HEK293 (cell line): ENCODE results near the gene PPP2R3C.
"Not testable (repeated sequence)": the region's sequence is repeated elsewhere in the genome, so short reads cannot be mapped to it uniquely, and the experiment has no call there.

Experiments used
- CTCF ChIA-PET: fragments of 350-600 bp; formaldehyde crosslinking; extraction: SDS; loops from one replicate; lab custom pipeline; 2021; ENCODE audit warnings: antibody characterized with exemption; lab: Yijun Ruan, JAX
- POLR2A ChIA-PET: fragments of 300-600 bp; formaldehyde crosslinking; extraction: SDS; loops from one replicate; lab custom pipeline; 2020; ENCODE audit warnings: antibody characterized with exemption, inconsistent platforms; lab: Yijun Ruan, JAX
- H3K27ac ChIP-seq: fragments of 200-500 bp; sonication (Bioruptor generic); 2 replicates; pipeline ENCODE4 v1.5.1; 2014; ENCODE audit warnings: low read depth, low read length, control low read depth, inconsistent platforms; ENCODE audit errors: extremely low read depth
- H3K36me3 ChIP-seq, 2 experiments: fragments of 200-500 bp in 1 of 2; sonication (Bioruptor generic) in 1 of 2; 1 replicate in 1 of 2; 2 replicates in 1 of 2; pipeline ENCODE4 v1.5.1; 2014 to 2017; ENCODE audit warnings: inconsistent platforms in 2 of 2, low read length in 2 of 2; ENCODE audit not compliant: control insufficient read depth in 2 of 2, insufficient read depth in 1 of 2
- H3K4me1 ChIP-seq: fragments of 200-500 bp; sonication (Bioruptor generic); 2 replicates; pipeline ENCODE4 v1.5.1; 2014; ENCODE audit warnings: mild to moderate bottlenecking, low read length, inconsistent platforms; ENCODE audit not compliant: control insufficient read depth, insufficient read depth
- H3K4me3 ChIP-seq: 2 replicates; pipeline ENCODE4 v1.5.1; 2011; ENCODE audit warnings: low read depth, mild to moderate bottlenecking, control low read depth, low read length, moderate library complexity
- H3K9me3 ChIP-seq: fragments of 200-500 bp; sonication (Bioruptor generic); 2 replicates; pipeline ENCODE4 v1.5.1; 2014; ENCODE audit warnings: low read depth, low read length, inconsistent platforms; ENCODE audit not compliant: control insufficient read depth, insufficient read depth
- GLIS2 ChIP-seq: fragments of 450-650 bp; formaldehyde crosslinking; IDR thresholded peaks from 2 replicates; pipeline ENCODE4 v1.5.1; 2016; ENCODE audit warnings: missing biosample characterization, missing genetic modification characterization
- KLF1 ChIP-seq: fragments of 450-650 bp; formaldehyde crosslinking; IDR thresholded peaks from 2 replicates; pipeline ENCODE4 v1.5.1; 2016; ENCODE audit warnings: missing biosample characterization, missing genetic modification characterization
- SCRT2 ChIP-seq: fragments of 450-650 bp; formaldehyde crosslinking; IDR thresholded peaks from 2 replicates; pipeline ENCODE4 v1.5.1; 2016; ENCODE audit warnings: missing biosample characterization, missing genetic modification characterization
- SP3 ChIP-seq: fragments of 450-650 bp; formaldehyde crosslinking; IDR thresholded peaks from 2 replicates; pipeline ENCODE4 v1.5.1; 2016; ENCODE audit warnings: missing biosample characterization, missing genetic modification characterization
- WT1 ChIP-seq: fragments of 450-650 bp; formaldehyde crosslinking; IDR thresholded peaks from 2 replicates; pipeline ENCODE4 v1.5.1; 2016; ENCODE audit warnings: missing biosample characterization, missing genetic modification characterization
- ZBTB17 ChIP-seq: fragments of 450-650 bp; formaldehyde crosslinking; IDR thresholded peaks from 2 replicates; pipeline ENCODE4 v1.5.1; 2016; ENCODE audit warnings: missing biosample characterization, missing genetic modification characterization
- ZFP3 ChIP-seq: fragments of 450-650 bp; formaldehyde crosslinking; IDR thresholded peaks from 2 replicates; pipeline ENCODE4 v1.5.1; 2016; ENCODE audit warnings: low read depth, missing biosample characterization, missing genetic modification characterization
- ZNF132 ChIP-seq: fragments of 450-650 bp; formaldehyde crosslinking; IDR thresholded peaks from 2 replicates; pipeline ENCODE4 v1.5.1; 2017; ENCODE audit warnings: missing biosample characterization, missing genetic modification characterization, borderline replicate concordance
- ZNF133 ChIP-seq: fragments of 450-650 bp; formaldehyde crosslinking; IDR thresholded peaks from 2 replicates; pipeline ENCODE4 v1.5.1; 2016; ENCODE audit warnings: missing biosample characterization, missing genetic modification characterization
- ZNF16 ChIP-seq: fragments of 450-650 bp; formaldehyde crosslinking; IDR thresholded peaks from 2 replicates; pipeline ENCODE4 v1.5.1; 2016; ENCODE audit warnings: low read depth, missing biosample characterization, missing genetic modification characterization
- ZNF169 ChIP-seq: fragments of 450-650 bp; formaldehyde crosslinking; IDR thresholded peaks from 2 replicates; pipeline ENCODE4 v1.5.1; 2016; ENCODE audit warnings: missing biosample characterization, missing genetic modification characterization
- ZNF214 ChIP-seq: fragments of 450-650 bp; formaldehyde crosslinking; IDR thresholded peaks from 2 replicates; pipeline ENCODE4 v1.5.1; 2017; ENCODE audit warnings: missing biosample characterization, mild to moderate bottlenecking, missing genetic modification characterization, borderline replicate concordance
- ZNF223 ChIP-seq: fragments of 450-650 bp; formaldehyde crosslinking; IDR thresholded peaks from 2 replicates; pipeline ENCODE4 v1.5.1; 2016; ENCODE audit warnings: missing biosample characterization, missing genetic modification characterization
- ZNF473 ChIP-seq: fragments of 450-650 bp; formaldehyde crosslinking; IDR thresholded peaks from 2 replicates; pipeline ENCODE4 v1.5.1; 2017; ENCODE audit warnings: missing biosample characterization, missing genetic modification characterization
- ZNF549 ChIP-seq: fragments of 450-650 bp; IDR thresholded peaks from 2 replicates; pipeline ENCODE4 v1.5.1; 2018; ENCODE audit warnings: missing biosample characterization, missing genetic modification characterization, mild to moderate bottlenecking, inconsistent platforms, moderate library complexity
- ZNF561 ChIP-seq: fragments of 450-650 bp; IDR thresholded peaks from 2 replicates; pipeline ENCODE4 v1.5.1; 2018; ENCODE audit warnings: missing biosample characterization, missing genetic modification characterization, borderline replicate concordance
- ZNF623 ChIP-seq: fragments of 450-650 bp; formaldehyde crosslinking; IDR thresholded peaks from 2 replicates; pipeline ENCODE4 v1.5.1; 2016; ENCODE audit warnings: missing biosample characterization, missing genetic modification characterization
- ZNF624 ChIP-seq: fragments of 450-650 bp; formaldehyde crosslinking; IDR thresholded peaks from 2 replicates; pipeline ENCODE4 v1.5.1; 2017; ENCODE audit warnings: missing biosample characterization, missing genetic modification characterization
- ZNF654 ChIP-seq: fragments of 450-650 bp; formaldehyde crosslinking; IDR thresholded peaks from 2 replicates; pipeline ENCODE4 v1.5.1; 2016; ENCODE audit warnings: low read depth, missing biosample characterization, missing genetic modification characterization
- TF ChIP-seq, protein P1 (sequence below): fragments of 450-650 bp; formaldehyde crosslinking; conservative IDR thresholded peaks from 2 replicates; pipeline ENCODE4 v1.5.1; 2016; ENCODE audit warnings: low read depth, missing biosample characterization, missing genetic modification characterization
- TF ChIP-seq, protein P2 (sequence below): fragments of 450-650 bp; formaldehyde crosslinking; IDR thresholded peaks from 2 replicates; pipeline ENCODE4 v1.5.0; 2017; ENCODE audit warnings: missing biosample characterization, missing genetic modification characterization, borderline replicate concordance
- TF ChIP-seq, protein P3 (sequence below): fragments of 450-650 bp; formaldehyde crosslinking; IDR thresholded peaks from 2 replicates; pipeline ENCODE4 v1.5.1; 2016; ENCODE audit warnings: missing biosample characterization, missing genetic modification characterization
- TF ChIP-seq, protein P4 (sequence below): fragments of 450-650 bp; formaldehyde crosslinking; IDR thresholded peaks from 2 replicates; pipeline ENCODE4 v1.5.1; 2016; ENCODE audit warnings: missing biosample characterization, missing genetic modification characterization, low read depth
- TF ChIP-seq, protein P5 (sequence below): fragments of 450-650 bp; formaldehyde crosslinking; IDR thresholded peaks from 2 replicates; pipeline ENCODE4 v1.5.1; 2016; ENCODE audit warnings: missing biosample characterization, missing genetic modification characterization

The PPP2R3C gene

DNA sequence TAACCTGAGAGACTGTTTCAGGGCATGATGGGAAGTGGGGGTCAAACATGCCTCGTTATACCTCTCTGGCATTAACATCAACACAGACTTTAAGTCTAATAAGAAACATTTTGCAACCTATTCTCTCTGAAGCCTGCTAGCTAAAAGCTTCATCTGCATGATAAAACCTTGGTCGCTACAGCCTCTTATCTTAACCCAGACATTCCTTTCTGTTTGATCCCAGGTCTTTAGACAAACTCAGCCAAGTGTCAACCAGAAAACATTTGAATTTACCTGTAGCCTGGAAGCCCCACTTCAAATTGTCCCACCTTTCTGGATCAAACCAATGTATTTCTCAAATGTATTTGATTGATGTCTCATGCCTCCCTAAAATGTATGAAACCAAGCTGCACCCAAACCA, 9.1 kb downstream of the PPP2R3C start (continued):
- TF ChIP-seq, protein P1, sequence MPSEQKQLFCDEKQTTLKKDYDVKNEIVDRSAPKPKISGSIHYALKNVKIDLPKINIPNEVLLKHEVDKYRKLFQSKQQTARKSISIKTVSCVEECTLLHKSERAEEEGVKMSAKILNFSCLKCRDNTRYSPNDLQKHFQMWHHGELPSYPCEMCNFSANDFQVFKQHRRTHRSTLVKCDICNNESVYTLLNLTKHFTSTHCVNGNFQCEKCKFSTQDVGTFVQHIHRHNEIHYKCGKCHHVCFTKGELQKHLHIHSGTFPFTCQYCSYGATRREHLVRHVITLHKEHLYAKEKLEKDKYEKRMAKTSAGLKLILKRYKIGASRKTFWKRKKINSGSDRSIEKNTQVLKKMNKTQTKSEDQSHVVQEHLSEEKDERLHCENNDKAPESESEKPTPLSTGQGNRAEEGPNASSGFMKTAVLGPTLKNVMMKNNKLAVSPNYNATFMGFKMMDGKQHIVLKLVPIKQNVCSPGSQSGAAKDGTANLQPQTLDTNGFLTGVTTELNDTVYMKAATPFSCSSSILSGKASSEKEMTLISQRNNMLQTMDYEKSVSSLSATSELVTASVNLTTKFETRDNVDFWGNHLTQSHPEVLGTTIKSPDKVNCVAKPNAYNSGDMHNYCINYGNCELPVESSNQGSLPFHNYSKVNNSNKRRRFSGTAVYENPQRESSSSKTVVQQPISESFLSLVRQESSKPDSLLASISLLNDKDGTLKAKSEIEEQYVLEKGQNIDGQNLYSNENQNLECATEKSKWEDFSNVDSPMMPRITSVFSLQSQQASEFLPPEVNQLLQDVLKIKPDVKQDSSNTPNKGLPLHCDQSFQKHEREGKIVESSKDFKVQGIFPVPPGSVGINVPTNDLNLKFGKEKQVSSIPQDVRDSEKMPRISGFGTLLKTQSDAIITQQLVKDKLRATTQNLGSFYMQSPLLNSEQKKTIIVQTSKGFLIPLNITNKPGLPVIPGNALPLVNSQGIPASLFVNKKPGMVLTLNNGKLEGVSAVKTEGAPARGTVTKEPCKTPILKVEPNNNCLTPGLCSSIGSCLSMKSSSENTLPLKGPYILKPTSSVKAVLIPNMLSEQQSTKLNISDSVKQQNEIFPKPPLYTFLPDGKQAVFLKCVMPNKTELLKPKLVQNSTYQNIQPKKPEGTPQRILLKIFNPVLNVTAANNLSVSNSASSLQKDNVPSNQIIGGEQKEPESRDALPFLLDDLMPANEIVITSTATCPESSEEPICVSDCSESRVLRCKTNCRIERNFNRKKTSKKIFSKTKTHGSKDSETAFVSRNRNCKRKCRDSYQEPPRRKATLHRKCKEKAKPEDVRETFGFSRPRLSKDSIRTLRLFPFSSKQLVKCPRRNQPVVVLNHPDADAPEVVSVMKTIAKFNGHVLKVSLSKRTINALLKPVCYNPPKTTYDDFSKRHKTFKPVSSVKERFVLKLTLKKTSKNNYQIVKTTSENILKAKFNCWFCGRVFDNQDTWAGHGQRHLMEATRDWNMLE, result no peak
- TF ChIP-seq ZNF132 (no peak), ZNF169 (tag by site-specific recombination) (no peak)
- TF ChIP-seq, protein P2, sequence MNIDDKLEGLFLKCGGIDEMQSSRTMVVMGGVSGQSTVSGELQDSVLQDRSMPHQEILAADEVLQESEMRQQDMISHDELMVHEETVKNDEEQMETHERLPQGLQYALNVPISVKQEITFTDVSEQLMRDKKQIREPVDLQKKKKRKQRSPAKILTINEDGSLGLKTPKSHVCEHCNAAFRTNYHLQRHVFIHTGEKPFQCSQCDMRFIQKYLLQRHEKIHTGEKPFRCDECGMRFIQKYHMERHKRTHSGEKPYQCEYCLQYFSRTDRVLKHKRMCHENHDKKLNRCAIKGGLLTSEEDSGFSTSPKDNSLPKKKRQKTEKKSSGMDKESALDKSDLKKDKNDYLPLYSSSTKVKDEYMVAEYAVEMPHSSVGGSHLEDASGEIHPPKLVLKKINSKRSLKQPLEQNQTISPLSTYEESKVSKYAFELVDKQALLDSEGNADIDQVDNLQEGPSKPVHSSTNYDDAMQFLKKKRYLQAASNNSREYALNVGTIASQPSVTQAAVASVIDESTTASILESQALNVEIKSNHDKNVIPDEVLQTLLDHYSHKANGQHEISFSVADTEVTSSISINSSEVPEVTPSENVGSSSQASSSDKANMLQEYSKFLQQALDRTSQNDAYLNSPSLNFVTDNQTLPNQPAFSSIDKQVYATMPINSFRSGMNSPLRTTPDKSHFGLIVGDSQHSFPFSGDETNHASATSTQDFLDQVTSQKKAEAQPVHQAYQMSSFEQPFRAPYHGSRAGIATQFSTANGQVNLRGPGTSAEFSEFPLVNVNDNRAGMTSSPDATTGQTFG (tag by site-specific recombination), result no peak

DNA sequence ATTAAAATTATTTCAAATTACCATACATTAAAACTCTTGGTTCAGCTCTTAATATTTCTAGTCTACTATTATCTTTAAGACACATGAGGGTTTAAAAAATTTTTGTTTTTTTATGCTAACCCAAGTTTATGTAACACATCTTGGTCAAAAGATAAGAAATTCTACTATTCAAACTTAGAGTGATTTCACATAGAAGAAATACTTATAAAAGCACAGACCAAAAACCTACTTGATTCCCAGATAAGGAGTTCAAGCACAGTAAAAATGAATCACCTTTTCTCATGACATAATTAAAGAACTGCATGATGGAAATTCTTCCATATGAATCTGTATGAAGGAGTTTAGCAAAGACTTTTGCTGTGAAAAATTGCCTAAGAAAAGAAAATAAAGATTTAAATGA, 13.9 kb downstream of the PPP2R3C start:
- H3K9me3 ChIP-seq, result no peaks in the 10 kb centered on the region
- H3K4me3 ChIP-seq, result no peak overlapping the region
- ChIA-PET POLR2A (no interaction called here), CTCF (no interaction called here)
- H3K4me1 ChIP-seq, result no peaks in the 10 kb centered on the region
- H3K27ac ChIP-seq, result no peak overlapping the region
- TF ChIP-seq ZNF623 (tag by site-specific recombination), result no peak
- TF ChIP-seq WT1 (tag by site-specific recombination), result no peak
- no peak for TF ChIP-seq ZNF133
- TF ChIP-seq ZNF561 (tag by site-specific recombination), result no peak
- TF ChIP-seq GLIS2 (tag by site-specific recombination), result no peak
- TF ChIP-seq ZNF214 (tag by site-specific recombination), result no peak
- TF ChIP-seq, protein P3, sequence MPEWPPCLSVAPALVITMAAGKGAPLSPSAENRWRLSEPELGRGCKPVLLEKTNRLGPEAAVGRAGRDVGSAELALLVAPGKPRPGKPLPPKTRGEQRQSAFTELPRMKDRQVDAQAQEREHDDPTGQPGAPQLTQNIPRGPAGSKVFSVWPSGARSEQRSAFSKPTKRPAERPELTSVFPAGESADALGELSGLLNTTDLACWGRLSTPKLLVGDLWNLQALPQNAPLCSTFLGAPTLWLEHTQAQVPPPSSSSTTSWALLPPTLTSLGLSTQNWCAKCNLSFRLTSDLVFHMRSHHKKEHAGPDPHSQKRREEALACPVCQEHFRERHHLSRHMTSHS (tag by site-specific recombination), result no peak
- TF ChIP-seq ZBTB17 (tag by site-specific recombination), result no peak
- TF ChIP-seq SP3 (tag by site-specific recombination), result no peak
- no peak for TF ChIP-seq KLF1
- TF ChIP-seq ZNF654 (tag by site-specific recombination), result no peak
- TF ChIP-seq ZFP3 (tag by site-specific recombination), result no peak
- TF ChIP-seq ZNF473, result no peak
- no peak for TF ChIP-seq ZNF223 (tag by site-specific recombination)
- TF ChIP-seq SCRT2 (tag by site-specific recombination), result no peak
- no peak for TF ChIP-seq ZNF16 (tag by site-specific recombination)
- TF ChIP-seq ZNF549 (tag by site-specific recombination), result no peak
- TF ChIP-seq, protein P4, sequence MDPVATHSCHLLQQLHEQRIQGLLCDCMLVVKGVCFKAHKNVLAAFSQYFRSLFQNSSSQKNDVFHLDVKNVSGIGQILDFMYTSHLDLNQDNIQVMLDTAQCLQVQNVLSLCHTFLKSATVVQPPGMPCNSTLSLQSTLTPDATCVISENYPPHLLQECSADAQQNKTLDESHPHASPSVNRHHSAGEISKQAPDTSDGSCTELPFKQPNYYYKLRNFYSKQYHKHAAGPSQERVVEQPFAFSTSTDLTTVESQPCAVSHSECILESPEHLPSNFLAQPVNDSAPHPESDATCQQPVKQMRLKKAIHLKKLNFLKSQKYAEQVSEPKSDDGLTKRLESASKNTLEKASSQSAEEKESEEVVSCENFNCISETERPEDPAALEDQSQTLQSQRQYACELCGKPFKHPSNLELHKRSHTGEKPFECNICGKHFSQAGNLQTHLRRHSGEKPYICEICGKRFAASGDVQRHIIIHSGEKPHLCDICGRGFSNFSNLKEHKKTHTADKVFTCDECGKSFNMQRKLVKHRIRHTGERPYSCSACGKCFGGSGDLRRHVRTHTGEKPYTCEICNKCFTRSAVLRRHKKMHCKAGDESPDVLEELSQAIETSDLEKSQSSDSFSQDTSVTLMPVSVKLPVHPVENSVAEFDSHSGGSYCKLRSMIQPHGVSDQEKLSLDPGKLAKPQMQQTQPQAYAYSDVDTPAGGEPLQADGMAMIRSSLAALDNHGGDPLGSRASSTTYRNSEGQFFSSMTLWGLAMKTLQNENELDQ, result no peak
- TF ChIP-seq ZNF624 (tag by site-specific recombination), result no peak
- TF ChIP-seq, protein P5, sequence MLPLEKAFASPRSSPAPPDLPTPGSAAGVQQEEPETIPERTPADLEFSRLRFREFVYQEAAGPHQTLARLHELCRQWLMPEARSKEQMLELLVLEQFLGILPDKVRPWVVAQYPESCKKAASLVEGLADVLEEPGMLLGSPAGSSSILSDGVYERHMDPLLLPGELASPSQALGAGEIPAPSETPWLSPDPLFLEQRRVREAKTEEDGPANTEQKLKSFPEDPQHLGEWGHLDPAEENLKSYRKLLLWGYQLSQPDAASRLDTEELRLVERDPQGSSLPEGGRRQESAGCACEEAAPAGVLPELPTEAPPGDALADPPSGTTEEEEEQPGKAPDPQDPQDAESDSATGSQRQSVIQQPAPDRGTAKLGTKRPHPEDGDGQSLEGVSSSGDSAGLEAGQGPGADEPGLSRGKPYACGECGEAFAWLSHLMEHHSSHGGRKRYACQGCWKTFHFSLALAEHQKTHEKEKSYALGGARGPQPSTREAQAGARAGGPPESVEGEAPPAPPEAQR (tag by site-specific recombination), result no peak
- TF ChIP-seq, all 188 proteins: peak for 0
- peaks cover 29 to 44% of the 10 kb centered on the region in 2 experiments for H3K36me3 ChIP-seq

DNA sequence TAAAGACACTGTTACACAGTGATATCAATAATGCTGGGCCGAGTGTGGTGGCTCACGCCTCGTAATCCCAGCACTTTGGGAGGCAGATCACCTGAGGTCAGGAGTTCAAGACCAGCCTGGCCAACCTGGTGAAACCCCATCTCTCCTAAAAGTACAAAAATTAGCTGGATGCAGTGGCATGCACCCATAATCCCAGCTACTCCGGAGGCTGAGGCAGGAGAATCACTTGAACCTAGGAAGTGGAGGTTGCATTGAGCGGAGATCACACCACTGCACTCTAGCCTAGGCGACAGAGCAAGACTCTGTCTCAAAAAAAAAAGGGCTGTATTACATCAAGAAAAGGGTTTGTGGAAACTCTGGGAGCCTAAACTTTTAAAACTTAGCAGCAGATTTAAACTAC, 27.1 kb downstream of the PPP2R3C start:
- POLR2A ChIA-PET, result not testable (repeated sequence)

More for the DNA sequence above, 27.1 kb downstream of the PPP2R3C start:
- H3K36me3 ChIP-seq, result peaks cover 43 to 45% of the 10 kb centered on the region in 2 experiments
- CTCF ChIA-PET, H3K9me3 ChIP-seq, H3K4me3 ChIP-seq, H3K4me1 ChIP-seq, H3K27ac ChIP-seq: not testable (repeated sequence)
